GM12801 (cell line): ENCODE results near the gene UNC80.

ENCODE experiments used
- TF ChIP-seq, protein P1 (sequence below): IDR thresholded peaks from one replicate; pipeline ENCODE4 v1.5.1; 2011; ENCODE audit warnings: control low read depth; ENCODE audit not compliant: insufficient read length; ENCODE audit errors: extremely low read depth

UNC80 gene

DNA sequence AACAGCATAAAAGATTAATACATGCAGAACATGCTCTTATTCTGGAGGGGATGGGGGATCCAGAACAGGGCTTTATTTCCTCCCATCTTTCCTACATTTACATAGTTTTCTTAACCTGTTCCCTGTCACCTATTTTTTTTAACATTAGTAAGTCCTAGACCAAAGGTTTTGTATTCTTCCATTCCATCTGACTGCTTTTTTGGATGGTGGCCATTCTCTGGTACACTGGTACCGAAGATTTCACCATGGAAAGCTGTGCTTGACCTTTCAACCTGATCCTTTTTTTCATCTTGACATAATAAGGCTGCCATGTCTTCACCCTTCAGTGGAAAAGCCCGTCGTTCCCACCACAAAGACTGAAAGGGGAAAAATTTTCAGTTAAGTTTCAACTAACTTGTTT, 251.2 kb downstream of the UNC80 start:
- TF ChIP-seq, protein P1, sequence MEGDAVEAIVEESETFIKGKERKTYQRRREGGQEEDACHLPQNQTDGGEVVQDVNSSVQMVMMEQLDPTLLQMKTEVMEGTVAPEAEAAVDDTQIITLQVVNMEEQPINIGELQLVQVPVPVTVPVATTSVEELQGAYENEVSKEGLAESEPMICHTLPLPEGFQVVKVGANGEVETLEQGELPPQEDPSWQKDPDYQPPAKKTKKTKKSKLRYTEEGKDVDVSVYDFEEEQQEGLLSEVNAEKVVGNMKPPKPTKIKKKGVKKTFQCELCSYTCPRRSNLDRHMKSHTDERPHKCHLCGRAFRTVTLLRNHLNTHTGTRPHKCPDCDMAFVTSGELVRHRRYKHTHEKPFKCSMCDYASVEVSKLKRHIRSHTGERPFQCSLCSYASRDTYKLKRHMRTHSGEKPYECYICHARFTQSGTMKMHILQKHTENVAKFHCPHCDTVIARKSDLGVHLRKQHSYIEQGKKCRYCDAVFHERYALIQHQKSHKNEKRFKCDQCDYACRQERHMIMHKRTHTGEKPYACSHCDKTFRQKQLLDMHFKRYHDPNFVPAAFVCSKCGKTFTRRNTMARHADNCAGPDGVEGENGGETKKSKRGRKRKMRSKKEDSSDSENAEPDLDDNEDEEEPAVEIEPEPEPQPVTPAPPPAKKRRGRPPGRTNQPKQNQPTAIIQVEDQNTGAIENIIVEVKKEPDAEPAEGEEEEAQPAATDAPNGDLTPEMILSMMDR: no peak

DNA sequence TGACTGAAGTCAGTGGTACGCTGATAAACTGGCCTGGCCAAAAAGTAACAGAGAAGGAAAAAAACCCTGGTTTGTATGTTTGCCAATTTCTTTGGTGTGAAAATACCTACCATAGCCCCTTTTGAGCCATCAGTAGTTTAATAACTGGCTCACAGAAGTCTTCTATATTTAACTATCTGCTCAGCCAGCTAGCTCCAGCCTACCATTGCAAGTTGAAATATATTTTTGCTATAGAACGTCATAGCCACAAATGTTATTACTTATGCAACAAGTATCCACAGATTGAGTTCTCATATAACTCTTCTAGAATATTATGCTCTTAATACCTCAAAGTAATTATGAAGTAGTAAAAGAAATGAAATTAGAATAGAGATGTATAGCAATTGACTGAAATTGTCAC, 256.0 kb downstream of the UNC80 start:
- TF ChIP-seq, protein P1: no peak

DNA sequence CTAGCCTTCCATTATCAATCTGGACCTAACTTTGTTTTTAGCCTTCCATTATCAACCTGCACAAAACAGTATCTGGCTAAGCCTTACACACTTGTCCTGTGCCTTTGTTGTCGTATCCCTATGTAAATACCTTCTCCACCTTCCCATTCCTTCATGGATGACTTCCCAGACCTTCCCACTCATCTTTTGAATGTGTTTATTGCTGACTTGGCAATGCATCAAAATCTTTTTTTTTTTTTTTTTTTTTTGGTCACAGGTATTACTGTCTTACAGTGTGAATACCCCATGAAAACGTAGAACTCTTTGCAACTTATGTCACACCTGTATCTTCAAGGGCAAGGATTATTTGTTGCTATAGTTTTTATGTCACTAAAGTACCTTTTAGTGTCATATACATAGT, 256.5 kb downstream of the UNC80 start:
- TF ChIP-seq, protein P1: no peak

DNA sequence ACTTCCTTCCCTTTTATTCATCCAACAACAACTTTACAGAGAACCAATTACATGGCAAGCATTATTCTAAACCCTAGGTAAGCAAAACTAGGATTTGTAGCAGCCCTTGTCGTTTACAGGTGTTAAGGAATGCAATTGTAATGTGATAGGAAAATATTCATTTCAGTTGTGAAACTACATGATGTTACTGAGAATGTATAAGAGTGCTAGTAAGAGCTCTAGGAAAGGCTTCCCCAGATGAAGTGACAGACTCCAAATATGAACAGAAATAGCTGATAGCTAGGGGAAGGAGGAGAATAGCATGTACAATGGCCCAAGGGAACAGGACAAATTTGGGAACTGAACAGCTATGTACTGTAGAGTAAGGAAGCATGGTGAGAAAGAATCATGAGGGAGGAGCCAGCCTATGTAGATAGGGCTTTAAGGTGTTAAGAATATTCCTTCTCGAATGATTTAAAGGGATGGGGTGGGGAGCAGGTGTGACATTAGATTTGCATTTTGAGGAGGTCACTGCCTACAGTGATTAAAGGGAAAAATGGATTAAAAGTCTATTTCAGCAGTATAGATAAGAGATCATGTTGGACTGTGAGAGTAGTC, 262.6 kb downstream of the UNC80 start:
- TF ChIP-seq, protein P1: no peak

DNA sequence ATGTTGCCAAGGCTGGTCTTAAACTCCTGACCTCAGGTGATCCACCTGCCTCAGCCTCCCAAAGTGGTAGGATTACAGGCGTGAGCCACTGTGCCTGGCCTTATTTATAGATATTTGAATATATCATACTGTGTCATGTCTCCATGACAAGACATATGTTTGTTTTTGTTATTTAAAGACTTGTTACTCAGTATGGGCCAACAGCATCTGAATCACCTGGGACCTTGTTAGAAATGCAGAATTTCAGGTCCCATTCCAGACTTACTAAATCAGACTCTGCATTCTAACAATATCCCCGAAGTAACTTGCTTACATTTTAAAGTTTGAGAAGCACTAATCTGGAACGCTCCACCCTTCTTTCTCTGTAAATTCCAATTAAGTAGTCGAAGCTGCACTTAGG, 264.0 kb downstream of the UNC80 start:
- TF ChIP-seq, protein P1: no peak

DNA sequence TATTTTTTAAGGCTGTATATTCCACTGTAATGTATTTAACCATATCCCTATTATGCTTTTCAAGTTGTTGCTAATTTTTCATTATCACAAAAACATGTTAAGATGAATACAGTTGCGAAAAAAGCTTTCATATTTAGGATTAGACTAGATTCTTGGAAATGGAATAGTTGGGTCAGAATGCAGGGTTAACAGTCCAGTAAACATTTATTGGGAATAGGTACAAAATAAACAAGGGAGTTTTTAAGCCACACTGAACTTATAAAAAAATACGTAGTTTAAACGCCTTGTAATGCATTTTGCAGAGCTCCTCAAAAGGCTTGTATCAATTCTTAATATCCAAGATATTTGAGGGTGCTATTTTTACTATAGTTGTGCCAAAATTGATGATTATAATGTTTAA, 266.4 kb downstream of the UNC80 start:
- TF ChIP-seq, protein P1: no peak

DNA sequence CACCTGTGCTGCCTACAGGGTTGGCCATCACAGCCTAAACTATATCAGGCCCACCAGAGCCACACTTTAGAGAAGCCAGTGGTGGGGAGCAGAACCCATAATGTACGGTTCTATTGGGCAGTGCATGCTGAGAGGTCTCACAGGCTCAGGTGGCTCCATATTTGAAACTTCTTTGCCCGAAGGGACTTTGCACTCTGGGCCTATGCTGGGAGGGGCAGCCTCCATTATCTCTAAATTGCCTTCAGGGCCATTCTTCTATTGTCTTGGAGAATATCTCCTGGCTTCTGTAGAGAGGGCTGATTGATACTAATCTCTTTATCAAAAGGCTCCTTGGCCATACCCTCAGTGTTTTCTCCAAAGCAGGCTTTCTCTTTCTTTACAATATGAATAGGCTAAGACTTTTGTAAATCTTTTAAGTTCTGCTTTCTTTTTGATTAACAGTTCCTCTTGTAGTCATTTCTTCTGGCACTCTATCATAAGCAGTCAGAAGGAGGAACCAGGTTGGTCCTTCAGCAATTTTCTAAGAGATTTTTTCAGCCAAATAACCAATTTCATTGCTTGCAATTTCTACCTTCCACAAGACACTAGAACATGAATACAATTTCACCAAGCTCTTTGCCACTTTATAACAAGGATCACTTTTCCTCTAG, 275.3 kb downstream of the UNC80 start:
- TF ChIP-seq, protein P1: no peak
